HepG2 (cell line): ENCODE results near the gene VWA1. TPM values are rescaled to one million over a fixed set of nuclear protein-coding genes. Genes with fewer than 3 reads are reported as not detected.
A peak's percentile ranks its signal among the peaks of the same experiment; 100 is the strongest.

Experiments used
- BRD4 ChIP-seq: sonication (generic); formaldehyde crosslinking; IDR thresholded peaks from 2 replicates; pipeline ENCODE4 v1.4.0; 2020; ENCODE audit warnings: missing genetic modification reagents
- ERF ChIP-seq: IDR thresholded peaks from 2 replicates; pipeline ENCODE4 v1.6.1; 2018; ENCODE audit warnings: missing biosample characterization, missing genetic modification reagents
- ESRRA ChIP-seq: sonication (generic); formaldehyde crosslinking; IDR thresholded peaks from 2 replicates; pipeline ENCODE4 v1.5.1; 2020; ENCODE audit warnings: mild to moderate bottlenecking, low read depth, missing genetic modification reagents
- FOSL1 ChIP-seq: sonication (generic); formaldehyde crosslinking; IDR thresholded peaks from 2 replicates; pipeline ENCODE4 v1.9.0; 2021; ENCODE audit warnings: missing genetic modification reagents, borderline replicate concordance
- HNRNPL ChIP-seq: fragments of 200-400 bp; formaldehyde crosslinking; IDR thresholded peaks from 2 replicates; pipeline ENCODE4 v1.6.1; 2017; ENCODE audit warnings: mild to moderate bottlenecking, low read depth, low read length
- KAT7 ChIP-seq: IDR thresholded peaks from 2 replicates; pipeline ENCODE4 v1.6.1; 2018; ENCODE audit warnings: borderline replicate concordance, missing compliant biosample characterization
- SMAD1 ChIP-seq: sonication (generic); formaldehyde crosslinking; IDR thresholded peaks from 2 replicates; pipeline ENCODE4 v1.4.0; 2020; ENCODE audit warnings: missing genetic modification reagents, low read depth, mild to moderate bottlenecking, borderline replicate concordance
- SRSF1 ChIP-seq: fragments of 200-400 bp; formaldehyde crosslinking; optimal IDR thresholded peaks from 2 replicates; pipeline ENCODE3; 2017; ENCODE audit warnings: mild to moderate bottlenecking, low read depth, low read length, moderate library complexity
- SRSF9 ChIP-seq: fragments of 200-400 bp; formaldehyde crosslinking; IDR thresholded peaks from 2 replicates; pipeline ENCODE4 v1.6.1; 2018; ENCODE audit warnings: borderline replicate concordance, mild to moderate bottlenecking, low read depth, low read length; ENCODE audit not compliant: insufficient read depth, poor library complexity, severe bottlenecking
- YY1 ChIP-seq: IDR thresholded peaks from 2 replicates; pipeline ENCODE4 v1.6.1; 2011; ENCODE audit warnings: low read length, low read depth, moderate library complexity, mild to moderate bottlenecking; ENCODE audit not compliant: insufficient read depth, insufficient replicate concordance
- ZFP37 ChIP-seq: sonication (generic); formaldehyde crosslinking; IDR thresholded peaks from 2 replicates; pipeline ENCODE4 v1.4.0; 2020; ENCODE audit warnings: missing genetic modification reagents, borderline replicate concordance
- ZNF263 ChIP-seq: sonication (generic); formaldehyde crosslinking; IDR thresholded peaks from 2 replicates; pipeline ENCODE4 v1.4.0; 2020; ENCODE audit warnings: missing genetic modification reagents
- ZNF33A ChIP-seq: sonication (generic); formaldehyde crosslinking; IDR thresholded peaks from 2 replicates; pipeline ENCODE4 v1.5.1; 2020; ENCODE audit warnings: missing genetic modification reagents, mild to moderate bottlenecking, moderate library complexity, borderline replicate concordance
- ZNF44 ChIP-seq: sonication (generic); formaldehyde crosslinking; IDR thresholded peaks from 2 replicates; pipeline ENCODE4 v1.5.1; 2020; ENCODE audit warnings: mild to moderate bottlenecking, missing genetic modification reagents
- ZNF577 ChIP-seq: sonication (generic); formaldehyde crosslinking; IDR thresholded peaks from 2 replicates; pipeline ENCODE4 v1.4.0; 2020; ENCODE audit warnings: mild to moderate bottlenecking, low read depth, missing genetic modification reagents, borderline replicate concordance
- ZNF644 ChIP-seq: IDR thresholded peaks from 2 replicates; pipeline ENCODE4 v1.6.1; 2016; ENCODE audit warnings: low read depth
- ZNF766 ChIP-seq: sonication (generic); formaldehyde crosslinking; IDR thresholded peaks from 2 replicates; pipeline ENCODE4 v1.5.0; 2020; ENCODE audit warnings: missing genetic modification reagents, borderline replicate concordance
- polyA plus RNA-seq, 8 experiments: library from polyadenylated mRNA; depleted of rRNA in 3 of 8; stranded (reverse) in 7 of 8; unstranded in 1 of 8; fragments of >200 nt; fragmentation: Illumina TruSeq in 4 of 8; extraction: Trizol in 4 of 8; gene quantifications; 2 replicates each; pipeline versions ENCODE4 v1.2.1 to v1.2.3, GENCODE V29; 2011 to 2016; ENCODE audit warnings: low read depth in 4 of 8, missing spikeins in 1 of 8, mixed read lengths in 1 of 8; ENCODE audit not compliant: insufficient read depth in 1 of 8
- total RNA-seq, 5 experiments: library from RNA; depleted of rRNA; stranded (reverse); fragments of >200 nt; fragmentation: Illumina TruSeq; extraction: Trizol; gene quantifications; 2 replicates each; pipeline ENCODE4 v1.2.3, GENCODE V29; 2016; ENCODE audit warnings: low read depth in 1 of 5
- TF ChIP-seq, protein P1 (sequence below): sonication (generic); formaldehyde crosslinking; IDR thresholded peaks from 2 replicates; pipeline ENCODE4 v1.4.0; 2020; ENCODE audit warnings: mild to moderate bottlenecking, missing genetic modification reagents
- TF ChIP-seq, protein P2 (sequence below): IDR thresholded peaks from 2 replicates; pipeline ENCODE4 v1.6.1; 2016; ENCODE audit warnings: mild to moderate bottlenecking, missing biosample characterization, missing genetic modification reagents
- TF ChIP-seq, protein P3 (sequence below): sonication (generic); formaldehyde crosslinking; IDR thresholded peaks from 2 replicates; pipeline ENCODE4 v1.8.1; 2023; ENCODE audit warnings: mild to moderate bottlenecking, moderate library complexity, missing genetic modification reagents
- TF ChIP-seq, protein P4 (sequence below), 2 experiments: sonication (generic) in 1 of 2; formaldehyde crosslinking in 1 of 2; IDR thresholded peaks; 2 replicates each; pipeline versions ENCODE4 v1.4.0 to v1.6.1; 2016 to 2020; ENCODE audit warnings: borderline replicate concordance in 1 of 2, low read depth in 1 of 2, mild to moderate bottlenecking in 1 of 2, missing genetic modification reagents in 1 of 2

The VWA1 gene
- total and polyA plus RNA-seq, 2 of the 13 experiments (the other 11 are each of a cell fraction or from before 2014, with no cell fraction given), result 40.9 to 57.5 TPM

DNA sequence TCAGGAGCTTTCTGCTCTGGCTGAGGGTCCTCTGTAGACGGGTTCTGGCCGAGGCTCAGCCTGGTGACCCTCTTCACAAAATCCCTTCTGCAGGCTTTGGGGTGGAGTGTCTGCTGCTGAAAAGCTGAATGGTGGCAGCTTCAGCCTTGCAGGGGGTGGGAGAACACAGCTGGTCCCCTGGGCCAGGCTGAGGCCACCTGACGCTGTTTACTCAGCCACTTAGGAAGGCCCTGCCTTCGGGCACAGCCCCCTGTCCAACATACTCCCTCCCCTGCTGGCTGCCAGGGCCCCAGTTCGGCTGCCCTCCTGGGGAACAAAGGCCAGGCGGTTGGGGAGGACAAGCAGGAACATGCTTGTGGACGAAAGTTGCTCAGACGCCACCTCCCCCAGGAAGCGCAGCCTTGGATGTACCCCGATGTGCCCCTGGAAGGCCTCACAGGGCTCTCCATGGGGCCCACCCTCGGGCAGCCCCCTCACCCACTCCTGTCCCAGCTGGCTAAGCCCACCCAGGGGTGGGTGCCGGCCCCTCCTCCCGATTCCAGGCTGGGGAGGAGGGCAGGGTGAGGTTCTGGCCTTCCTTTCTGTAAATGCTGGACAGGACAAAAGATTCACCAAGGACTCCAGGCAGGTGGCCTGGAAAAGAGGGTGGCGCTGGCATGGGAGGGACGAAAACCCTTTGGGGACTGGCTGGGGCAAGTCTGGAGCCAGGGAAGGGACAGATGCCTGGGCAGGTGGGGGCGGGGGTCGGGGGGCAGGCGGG, 14.2 kb upstream of the VWA1 start, which contains the start of gene ANKRD65 (continued):
- TF ChIP-seq, protein P1, sequence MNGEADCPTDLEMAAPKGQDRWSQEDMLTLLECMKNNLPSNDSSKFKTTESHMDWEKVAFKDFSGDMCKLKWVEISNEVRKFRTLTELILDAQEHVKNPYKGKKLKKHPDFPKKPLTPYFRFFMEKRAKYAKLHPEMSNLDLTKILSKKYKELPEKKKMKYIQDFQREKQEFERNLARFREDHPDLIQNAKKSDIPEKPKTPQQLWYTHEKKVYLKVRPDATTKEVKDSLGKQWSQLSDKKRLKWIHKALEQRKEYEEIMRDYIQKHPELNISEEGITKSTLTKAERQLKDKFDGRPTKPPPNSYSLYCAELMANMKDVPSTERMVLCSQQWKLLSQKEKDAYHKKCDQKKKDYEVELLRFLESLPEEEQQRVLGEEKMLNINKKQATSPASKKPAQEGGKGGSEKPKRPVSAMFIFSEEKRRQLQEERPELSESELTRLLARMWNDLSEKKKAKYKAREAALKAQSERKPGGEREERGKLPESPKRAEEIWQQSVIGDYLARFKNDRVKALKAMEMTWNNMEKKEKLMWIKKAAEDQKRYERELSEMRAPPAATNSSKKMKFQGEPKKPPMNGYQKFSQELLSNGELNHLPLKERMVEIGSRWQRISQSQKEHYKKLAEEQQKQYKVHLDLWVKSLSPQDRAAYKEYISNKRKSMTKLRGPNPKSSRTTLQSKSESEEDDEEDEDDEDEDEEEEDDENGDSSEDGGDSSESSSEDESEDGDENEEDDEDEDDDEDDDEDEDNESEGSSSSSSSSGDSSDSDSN (CRISPR knock-in tag), result peak; percentile 91
- TF ChIP-seq HNRNPL, result peak; percentile 99
- TF ChIP-seq ZNF766 (CRISPR knock-in tag), result no peak
- TF ChIP-seq YY1, result no peak
- TF ChIP-seq FOSL1, result no peak
- TF ChIP-seq, protein P2, sequence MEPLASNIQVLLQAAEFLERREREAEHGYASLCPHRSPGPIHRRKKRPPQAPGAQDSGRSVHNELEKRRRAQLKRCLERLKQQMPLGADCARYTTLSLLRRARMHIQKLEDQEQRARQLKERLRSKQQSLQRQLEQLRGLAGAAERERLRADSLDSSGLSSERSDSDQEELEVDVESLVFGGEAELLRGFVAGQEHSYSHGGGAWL (CRISPR knock-in tag), result no peak
- TF ChIP-seq BRD4, result no peak; the same call in 1 of the 2 replicates
- TF ChIP-seq SMAD1 (CRISPR knock-in tag), result no peak
- TF ChIP-seq, protein P3, sequence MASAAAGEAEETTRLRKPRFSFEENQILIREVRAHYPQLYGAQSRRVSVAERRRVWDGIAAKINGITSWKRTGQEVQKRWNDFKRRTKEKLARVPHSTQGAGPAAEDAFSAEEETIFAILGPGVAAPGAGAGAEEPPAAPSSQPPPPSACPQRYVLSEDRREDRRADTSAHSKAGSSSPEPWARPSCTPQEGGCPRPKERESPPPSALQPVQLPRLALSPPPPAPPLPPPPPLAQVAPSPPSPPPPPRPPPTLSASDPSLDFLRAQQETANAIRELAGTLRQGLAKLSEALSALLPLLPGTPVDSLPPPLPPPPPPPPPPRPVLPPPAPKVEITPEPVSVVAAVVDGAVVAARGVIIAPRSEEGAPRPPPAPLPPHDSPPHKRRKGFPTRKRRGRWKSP (CRISPR knock-in tag), result peak; percentile 68; the same call in 1 of the 2 replicates
- peak; percentile 30; the same call in 1 of the 2 replicates for TF ChIP-seq ERF
- no peak for TF ChIP-seq KAT7 (CRISPR knock-in tag)
- TF ChIP-seq ZNF44 (CRISPR knock-in tag), result no peak
- TF ChIP-seq ESRRA (CRISPR knock-in tag), result no peak
- TF ChIP-seq ZNF263 (CRISPR knock-in tag), result peak; percentile 88
- no peak for TF ChIP-seq ZNF33A (CRISPR knock-in tag)
- TF ChIP-seq ZFP37 (CRISPR knock-in tag), result no peak
- no peak for TF ChIP-seq ZNF644 (CRISPR knock-in tag)
- no peak for TF ChIP-seq SRSF1
- TF ChIP-seq SRSF9, result no peak
- TF ChIP-seq ZNF577, result no peak
- TF ChIP-seq, protein P4, sequence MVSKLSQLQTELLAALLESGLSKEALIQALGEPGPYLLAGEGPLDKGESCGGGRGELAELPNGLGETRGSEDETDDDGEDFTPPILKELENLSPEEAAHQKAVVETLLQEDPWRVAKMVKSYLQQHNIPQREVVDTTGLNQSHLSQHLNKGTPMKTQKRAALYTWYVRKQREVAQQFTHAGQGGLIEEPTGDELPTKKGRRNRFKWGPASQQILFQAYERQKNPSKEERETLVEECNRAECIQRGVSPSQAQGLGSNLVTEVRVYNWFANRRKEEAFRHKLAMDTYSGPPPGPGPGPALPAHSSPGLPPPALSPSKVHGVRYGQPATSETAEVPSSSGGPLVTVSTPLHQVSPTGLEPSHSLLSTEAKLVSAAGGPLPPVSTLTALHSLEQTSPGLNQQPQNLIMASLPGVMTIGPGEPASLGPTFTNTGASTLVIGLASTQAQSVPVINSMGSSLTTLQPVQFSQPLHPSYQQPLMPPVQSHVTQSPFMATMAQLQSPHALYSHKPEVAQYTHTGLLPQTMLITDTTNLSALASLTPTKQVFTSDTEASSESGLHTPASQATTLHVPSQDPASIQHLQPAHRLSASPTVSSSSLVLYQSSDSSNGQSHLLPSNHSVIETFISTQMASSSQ (IDR thresholded peaks at IDR 0.05; ENCODE audit: low read depth), result peak; percentile 39; the same call in 1 of the 2 replicates
- TF ChIP-seq, protein P4 (CRISPR knock-in tag; IDR thresholded peaks at IDR 0.05; ENCODE audit: borderline replicate concordance), result peak; percentile 30; the same call in 1 of the 2 replicates
